Astrocyte (in vitro differentiated cells and primary cell): ENCODE measurements around the gene EEF2K.

Source experiments
- EZH2 ChIP-seq: IDR thresholded peaks from 2 replicates; pipeline ENCODE4 v1.6.1; 2012; ENCODE audit warnings: mild to moderate bottlenecking, low read length, inconsistent platforms; ENCODE audit not compliant: insufficient read depth
- TF ChIP-seq, protein P1 (sequence below): IDR thresholded peaks from 2 replicates; pipeline ENCODE4 v1.5.1; 2011; ENCODE audit warnings: low read depth, mild to moderate bottlenecking, inconsistent platforms, low read length, moderate library complexity; ENCODE audit not compliant: insufficient read depth

- TF ChIP-seq, protein P1, sequence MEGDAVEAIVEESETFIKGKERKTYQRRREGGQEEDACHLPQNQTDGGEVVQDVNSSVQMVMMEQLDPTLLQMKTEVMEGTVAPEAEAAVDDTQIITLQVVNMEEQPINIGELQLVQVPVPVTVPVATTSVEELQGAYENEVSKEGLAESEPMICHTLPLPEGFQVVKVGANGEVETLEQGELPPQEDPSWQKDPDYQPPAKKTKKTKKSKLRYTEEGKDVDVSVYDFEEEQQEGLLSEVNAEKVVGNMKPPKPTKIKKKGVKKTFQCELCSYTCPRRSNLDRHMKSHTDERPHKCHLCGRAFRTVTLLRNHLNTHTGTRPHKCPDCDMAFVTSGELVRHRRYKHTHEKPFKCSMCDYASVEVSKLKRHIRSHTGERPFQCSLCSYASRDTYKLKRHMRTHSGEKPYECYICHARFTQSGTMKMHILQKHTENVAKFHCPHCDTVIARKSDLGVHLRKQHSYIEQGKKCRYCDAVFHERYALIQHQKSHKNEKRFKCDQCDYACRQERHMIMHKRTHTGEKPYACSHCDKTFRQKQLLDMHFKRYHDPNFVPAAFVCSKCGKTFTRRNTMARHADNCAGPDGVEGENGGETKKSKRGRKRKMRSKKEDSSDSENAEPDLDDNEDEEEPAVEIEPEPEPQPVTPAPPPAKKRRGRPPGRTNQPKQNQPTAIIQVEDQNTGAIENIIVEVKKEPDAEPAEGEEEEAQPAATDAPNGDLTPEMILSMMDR: no peak
- TF ChIP-seq EZH2: no peak
Measured at GRCh38 chr16:22267764-22268163, 61.7 kb downstream of the EEF2K start.
